Hepatocyte (in vitro differentiated cells): ENCODE measurements around the gene ZNF737.

ENCODE experiments used
- CTCF ChIP-seq: fragments of 200-600 bp; sonication (generic); IDR thresholded peaks from 2 replicates; pipeline ENCODE4 v1.5.1; 2016; ENCODE audit warnings: antibody characterized with exemption, mild to moderate bottlenecking; ENCODE audit not compliant: poor library complexity
- EZH2phosphoT487 ChIP-seq: fragments of 200-600 bp; sonication (generic); IDR thresholded peaks from one replicate; pipeline ENCODE4 v1.6.1; 2018; ENCODE audit warnings: antibody characterized with exemption, mild to moderate bottlenecking, low read depth, moderate library complexity; ENCODE audit not compliant: unreplicated experiment, severe bottlenecking

- TF ChIP-seq CTCF = no peak
- no peak for TF ChIP-seq EZH2phosphoT487
Measured at GRCh38 chr19:20558011-20558410, 7.6 kb downstream of the ZNF737 start.
